ENCODE measurements around the gene DDX46.
A peak's percentile ranks its signal among the peaks of the same experiment; 100 is the strongest.

The DDX46 gene

GRCh38 chr5:134864707-134865106 is 106.1 kb downstream of the DDX46 start:
- no peak overlapping the region for H3K4me3 ChIP-seq (ENCODE audit: low read depth, low read length)
- no peak for TF ChIP-seq CTCF (IDR thresholded peaks at IDR 0.05; ENCODE audit: low read depth, low read length)

- no peak for TF ChIP-seq CTCF (IDR thresholded peaks at IDR 0.05; ENCODE audit: low read depth, low read length)
- H3K4me3 ChIP-seq (ENCODE audit: low read depth, low read length) = no peak overlapping the region
These were observed 114.9 kb downstream of the DDX46 start for GRCh38 chr5:134873494-134873893.

- H3K4me3 ChIP-seq (ENCODE audit: low read depth, low read length) = peak within 1 kb of the TSS; percentile 80
- TF ChIP-seq CTCF (IDR thresholded peaks at IDR 0.05; ENCODE audit: low read depth, low read length) = no peak
These were observed 115.6 kb downstream of the DDX46 start, which contains the start of gene TXNDC15 for GRCh38 chr5:134873987-134874830. Gene TXNDC15 (plus strand): TSS chr5:134874371. CDS start chr5:134874428, 57 bp downstream.

GRCh38 chr5:134874831-134875655 is 116.5 kb downstream of the DDX46 start:
- no peak for TF ChIP-seq CTCF (IDR thresholded peaks at IDR 0.05; ENCODE audit: low read depth, low read length)
- H3K4me3 ChIP-seq (ENCODE audit: low read depth, low read length) = peak overlapping the region; percentile 80

GRCh38 chr5:134877159-134877558 is 118.6 kb downstream of the DDX46 start:
- TF ChIP-seq CTCF (IDR thresholded peaks at IDR 0.05; ENCODE audit: low read depth, low read length) = no peak
- no peak overlapping the region for H3K4me3 ChIP-seq (ENCODE audit: low read depth, low read length)

- TF ChIP-seq CTCF (IDR thresholded peaks at IDR 0.05; ENCODE audit: low read depth, low read length) = no peak
- H3K4me3 ChIP-seq (ENCODE audit: low read depth, low read length) = no peak overlapping the region
These were observed 119.8 kb downstream of the DDX46 start for GRCh38 chr5:134878403-134878802.

- H3K4me3 ChIP-seq (ENCODE audit: low read depth, low read length) = no peak overlapping the region
- TF ChIP-seq CTCF (IDR thresholded peaks at IDR 0.05; ENCODE audit: low read depth, low read length) = no peak
These were observed 120.9 kb downstream of the DDX46 start for GRCh38 chr5:134879456-134879855.

Measured in WI38 (cell line).